ENCODE measurements around the gene KRT81.
"Not testable (repeated sequence)": the region's sequence is repeated elsewhere in the genome, so short reads cannot be mapped to it uniquely, and the experiment has no call there.

KRT81 gene

GRCh38 chr12:52294803-52295202, 3.5 kb upstream of the KRT81 start:
- DNase-seq: no peak

- DNase-seq: no peak
These were observed 2.6 kb upstream of the KRT81 start for GRCh38 chr12:52293926-52294325.

DNA sequence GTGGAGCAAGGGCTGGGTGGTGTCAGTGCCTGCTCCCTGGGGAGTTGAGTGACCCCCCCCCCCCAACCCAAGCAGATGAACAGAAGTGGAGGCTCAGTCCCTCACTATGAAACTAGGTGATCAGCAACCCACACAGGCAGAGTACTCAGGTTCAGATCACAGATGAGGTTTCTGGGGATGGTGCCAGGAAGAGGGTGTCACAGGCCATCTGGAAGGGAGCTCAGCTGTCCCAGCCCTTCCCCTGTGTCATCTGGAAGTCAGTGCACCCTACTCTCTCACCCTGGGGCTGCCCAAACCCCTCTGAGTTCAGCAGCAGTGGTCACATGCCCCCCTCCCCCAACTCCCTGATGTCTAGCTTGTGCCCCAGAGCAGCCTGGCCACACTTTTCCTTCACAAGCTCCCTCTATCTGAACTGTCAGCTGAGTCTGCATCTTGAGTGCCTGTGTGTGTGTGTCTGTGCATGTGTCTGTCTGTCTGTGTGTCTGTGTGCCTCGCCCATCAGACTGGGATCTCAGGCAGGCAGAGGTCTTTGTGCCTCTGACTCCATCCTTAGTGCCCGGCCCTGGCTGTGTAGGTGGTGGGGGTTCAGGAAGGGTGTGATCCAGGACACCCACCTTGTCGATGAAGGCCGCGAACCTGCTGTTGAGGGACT, 725 bp downstream of the KRT81 start:
- not testable (repeated sequence) for DNase-seq

- DNase-seq: not testable (repeated sequence)
These were observed 3.2 kb downstream of the KRT81 start for GRCh38 chr12:52287816-52288805.

GRCh38 chr12:52286857-52287785, 4.2 kb downstream of the KRT81 start:
- not testable (repeated sequence) for DNase-seq

DNA sequence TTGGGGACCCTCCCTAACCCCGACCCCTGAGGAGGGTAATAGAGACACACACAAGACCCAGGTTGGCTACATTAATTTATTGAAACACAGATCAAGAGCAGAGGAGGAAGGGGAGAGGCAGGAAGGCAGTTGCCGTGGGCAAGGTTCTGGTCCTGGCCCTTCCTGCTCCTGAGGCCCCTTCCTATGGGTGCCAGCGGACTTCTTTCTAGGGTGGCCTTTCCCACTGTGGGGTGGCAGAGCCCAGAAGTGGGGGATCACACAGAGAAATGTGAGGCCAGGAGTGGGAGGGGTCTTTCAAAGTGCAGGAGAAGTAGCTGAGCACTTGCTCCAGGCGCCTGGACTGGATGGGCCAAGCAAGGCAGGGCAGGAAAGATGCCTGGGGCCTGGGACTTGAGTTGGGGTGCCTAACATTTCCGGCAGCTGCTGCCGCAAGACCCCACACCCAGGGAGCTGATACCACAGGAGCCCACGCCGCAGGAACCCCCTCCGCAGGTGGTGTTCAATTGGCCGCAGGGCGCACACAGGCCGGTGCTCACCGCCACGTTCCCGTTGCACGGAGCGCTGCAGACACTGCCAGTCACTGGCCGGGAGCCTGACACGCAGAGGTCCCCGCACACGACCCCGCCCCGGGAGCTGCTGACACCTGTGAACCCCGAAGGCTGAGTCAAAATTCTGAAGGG, 5.3 kb downstream of the KRT81 start:
- DNase-seq: no peak

GRCh38 chr12:52285172-52285745, 6.1 kb downstream of the KRT81 start:
- no peak for DNase-seq

DNA sequence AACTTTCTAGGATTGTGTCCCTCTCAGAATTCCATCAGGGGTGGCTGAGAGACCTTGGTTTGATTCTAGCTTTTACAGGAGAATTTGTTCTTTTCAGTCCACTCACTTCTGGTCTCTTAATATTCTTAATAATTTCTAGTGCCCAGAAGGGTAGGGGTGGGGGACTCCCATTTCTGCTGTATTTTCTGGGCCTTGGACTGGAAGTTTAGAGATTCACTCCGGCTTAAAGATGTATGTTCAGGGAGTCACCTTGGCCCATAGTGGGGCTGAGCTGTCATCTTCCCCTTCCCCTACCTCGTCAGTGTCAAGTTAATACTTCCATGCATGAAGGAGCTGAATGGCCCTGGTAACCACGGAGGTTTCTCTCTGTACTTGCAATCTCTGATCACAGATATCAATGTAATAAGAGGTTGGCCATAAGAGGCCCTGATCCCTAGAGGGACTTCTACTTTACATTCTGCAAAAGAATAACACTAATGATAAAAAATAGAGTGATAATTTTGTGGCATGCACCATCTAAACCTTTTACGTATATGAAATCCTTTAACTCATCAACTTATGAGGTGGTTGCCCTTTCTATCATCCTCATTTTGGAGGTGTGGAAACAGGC, 6.7 kb downstream of the KRT81 start:
- DNase-seq: no peak

- DNase-seq: peak; percentile 38
These were observed 10.4 kb downstream of the KRT81 start for GRCh38 chr12:52280796-52281560.

- peak; percentile 75 for DNase-seq
These were observed 11.0 kb downstream of the KRT81 start for GRCh38 chr12:52280319-52280795.

GRCh38 chr12:52279422-52280318, 11.7 kb downstream of the KRT81 start:
- DNase-seq: no peak

GRCh38 chr12:52278575-52279421, 12.5 kb downstream of the KRT81 start:
- DNase-seq: peak; percentile 86

GRCh38 chr12:52277486-52278245, 13.7 kb downstream of the KRT81 start:
- DNase-seq: peak; percentile 93

- DNase-seq: no peak
These were observed 15.6 kb downstream of the KRT81 start for GRCh38 chr12:52275686-52276085.

DNA sequence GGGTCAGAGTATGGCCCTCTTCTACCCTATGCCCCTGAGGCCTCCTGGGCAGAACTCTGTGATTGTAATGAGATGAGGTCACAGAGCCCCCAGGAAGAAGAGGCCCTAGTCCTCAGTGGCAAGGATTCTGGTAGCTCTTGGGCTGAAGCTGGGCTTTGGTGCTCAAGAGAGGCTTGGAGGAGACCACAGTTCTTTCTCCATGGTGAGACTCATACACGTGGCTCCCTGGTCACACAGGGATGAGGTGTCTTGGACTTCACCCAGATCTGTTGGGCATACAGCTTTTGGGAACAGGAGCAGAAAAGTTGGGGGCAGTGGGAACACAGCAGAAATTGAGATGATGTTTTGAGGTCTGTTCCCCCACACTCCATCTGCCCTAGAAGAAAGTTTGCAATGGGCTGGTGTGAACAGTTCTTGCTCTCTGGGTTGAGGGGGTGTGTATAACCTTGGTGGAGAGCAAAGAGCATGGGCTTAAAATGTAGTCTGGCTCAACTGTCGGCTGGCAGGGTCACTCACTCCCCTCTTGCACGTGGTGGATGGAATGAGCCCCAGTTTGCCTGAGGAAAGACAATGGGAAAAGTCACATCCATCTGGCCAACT, 16.7 kb downstream of the KRT81 start, which contains the start of gene KRT86:
Gene KRT86 (plus strand): TSS at position 125 of the 600 bp plus-strand sequence. CDS start 27,272 bp downstream, outside the sequence.
- DNase-seq: no peak

- no peak for DNase-seq
These were observed 20.2 kb downstream of the KRT81 start for GRCh38 chr12:52271158-52271557.

DNA sequence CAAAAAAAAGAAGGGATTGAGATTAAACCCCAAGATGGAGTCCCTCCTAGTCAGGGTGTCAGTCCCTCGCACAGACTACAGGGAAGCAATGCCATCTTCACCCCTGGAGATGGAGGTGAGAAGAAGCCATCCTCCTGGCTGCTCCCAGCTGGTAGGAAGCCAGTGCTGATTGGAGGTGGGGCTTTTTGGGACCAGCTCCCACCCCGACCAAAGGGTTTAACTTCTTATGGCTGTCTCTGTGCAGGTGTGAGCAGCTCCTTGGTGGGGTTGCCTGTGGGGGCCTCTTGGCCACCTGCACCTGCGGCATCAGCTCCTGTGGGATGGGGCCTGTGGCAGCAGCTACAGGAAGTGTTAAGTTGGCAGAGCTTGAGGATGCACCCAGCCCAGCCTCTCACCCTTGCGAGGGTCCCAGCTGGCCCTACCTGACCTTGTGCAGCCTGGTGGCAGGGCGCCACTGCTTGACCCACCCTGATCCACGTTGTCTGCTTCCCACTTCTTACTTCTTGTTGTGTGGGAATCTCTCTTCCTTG, 20.7 kb downstream of the KRT81 start:
- DNase-seq: no peak
